AG04449 (cell line): ENCODE measurements around the gene ATP4B.

ENCODE experiments used
- CTCF ChIA-PET: fragments of 350-600 bp; formaldehyde crosslinking; extraction: SDS; loops from one replicate; lab custom pipeline; 2021; ENCODE audit warnings: antibody characterized with exemption; lab: Yijun Ruan, JAX
- POLR2A ChIA-PET: fragments of 400-600, 350-600 bp; formaldehyde crosslinking; extraction: SDS; loops from one replicate; lab custom pipeline; 2020; ENCODE audit warnings: antibody characterized with exemption, inconsistent platforms; lab: Yijun Ruan, JAX
- DNase-seq: peaks from one replicate; pipeline ENCODE4 v3.0.0-alpha.2; 2010; ENCODE audit warnings: low read depth, low spot score
- H3K4me3 ChIP-seq: 2 replicates; pipeline ENCODE4 v1.5.1; 2011; ENCODE audit warnings: low read depth, mild to moderate bottlenecking, control low read depth, low read length
- TF ChIP-seq, protein P1 (sequence below): IDR thresholded peaks from one replicate; pipeline ENCODE4 v1.5.1; 2011; ENCODE audit warnings: mild to moderate bottlenecking, moderate library complexity, low read length, control low read depth, inconsistent platforms; ENCODE audit not compliant: insufficient read depth; ENCODE audit errors: missing control alignments

Gene ATP4B

DNA sequence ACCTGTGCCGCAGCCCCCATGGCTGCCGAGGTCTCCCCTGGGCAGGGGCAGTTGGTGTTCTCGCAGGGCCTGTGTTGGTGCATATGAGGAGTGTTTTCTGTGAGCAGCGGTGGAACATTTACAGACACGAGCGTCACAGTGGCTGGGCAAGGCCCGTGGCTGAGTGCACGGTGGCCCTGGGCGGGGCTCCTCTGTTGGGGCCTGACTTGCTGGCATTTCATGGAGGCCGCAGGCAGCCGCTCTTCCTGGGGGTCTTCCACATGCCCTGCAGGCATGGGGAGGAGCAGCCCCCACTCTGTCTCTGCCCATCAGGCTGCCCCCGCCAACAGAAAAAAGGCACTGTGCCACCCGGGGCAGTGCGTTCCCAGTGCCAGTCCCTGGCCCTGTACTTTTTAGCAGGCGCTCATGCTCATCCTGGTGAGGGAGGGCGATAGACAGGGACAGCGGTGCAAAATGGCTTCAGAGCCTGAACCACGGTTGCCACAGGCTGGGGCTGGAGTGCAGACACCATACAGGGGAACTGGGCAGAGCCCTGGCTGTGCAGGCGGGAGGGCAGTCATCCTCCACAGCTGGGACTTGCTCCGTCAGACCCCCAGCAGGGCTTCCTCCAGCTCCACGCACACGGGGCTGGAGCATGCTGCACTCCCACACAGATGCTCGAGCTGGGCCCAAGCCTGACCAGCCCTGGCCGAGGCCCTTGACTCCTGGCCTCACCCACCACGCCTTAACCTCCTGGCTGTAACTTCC lies 49.9 kb downstream of the ATP4B start:
- no peak overlapping the region for H3K4me3 ChIP-seq
- CTCF ChIA-PET, result no interaction called here
- POLR2A ChIA-PET, result interaction anchor here (0.7 kb wide), 1 partner anchor 18 kb away, joined by 4 read pairs; no protein-coding TSS in a partner anchor
- DNase-seq, result no peak
- TF ChIP-seq, protein P1, sequence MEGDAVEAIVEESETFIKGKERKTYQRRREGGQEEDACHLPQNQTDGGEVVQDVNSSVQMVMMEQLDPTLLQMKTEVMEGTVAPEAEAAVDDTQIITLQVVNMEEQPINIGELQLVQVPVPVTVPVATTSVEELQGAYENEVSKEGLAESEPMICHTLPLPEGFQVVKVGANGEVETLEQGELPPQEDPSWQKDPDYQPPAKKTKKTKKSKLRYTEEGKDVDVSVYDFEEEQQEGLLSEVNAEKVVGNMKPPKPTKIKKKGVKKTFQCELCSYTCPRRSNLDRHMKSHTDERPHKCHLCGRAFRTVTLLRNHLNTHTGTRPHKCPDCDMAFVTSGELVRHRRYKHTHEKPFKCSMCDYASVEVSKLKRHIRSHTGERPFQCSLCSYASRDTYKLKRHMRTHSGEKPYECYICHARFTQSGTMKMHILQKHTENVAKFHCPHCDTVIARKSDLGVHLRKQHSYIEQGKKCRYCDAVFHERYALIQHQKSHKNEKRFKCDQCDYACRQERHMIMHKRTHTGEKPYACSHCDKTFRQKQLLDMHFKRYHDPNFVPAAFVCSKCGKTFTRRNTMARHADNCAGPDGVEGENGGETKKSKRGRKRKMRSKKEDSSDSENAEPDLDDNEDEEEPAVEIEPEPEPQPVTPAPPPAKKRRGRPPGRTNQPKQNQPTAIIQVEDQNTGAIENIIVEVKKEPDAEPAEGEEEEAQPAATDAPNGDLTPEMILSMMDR, result no peak

DNA sequence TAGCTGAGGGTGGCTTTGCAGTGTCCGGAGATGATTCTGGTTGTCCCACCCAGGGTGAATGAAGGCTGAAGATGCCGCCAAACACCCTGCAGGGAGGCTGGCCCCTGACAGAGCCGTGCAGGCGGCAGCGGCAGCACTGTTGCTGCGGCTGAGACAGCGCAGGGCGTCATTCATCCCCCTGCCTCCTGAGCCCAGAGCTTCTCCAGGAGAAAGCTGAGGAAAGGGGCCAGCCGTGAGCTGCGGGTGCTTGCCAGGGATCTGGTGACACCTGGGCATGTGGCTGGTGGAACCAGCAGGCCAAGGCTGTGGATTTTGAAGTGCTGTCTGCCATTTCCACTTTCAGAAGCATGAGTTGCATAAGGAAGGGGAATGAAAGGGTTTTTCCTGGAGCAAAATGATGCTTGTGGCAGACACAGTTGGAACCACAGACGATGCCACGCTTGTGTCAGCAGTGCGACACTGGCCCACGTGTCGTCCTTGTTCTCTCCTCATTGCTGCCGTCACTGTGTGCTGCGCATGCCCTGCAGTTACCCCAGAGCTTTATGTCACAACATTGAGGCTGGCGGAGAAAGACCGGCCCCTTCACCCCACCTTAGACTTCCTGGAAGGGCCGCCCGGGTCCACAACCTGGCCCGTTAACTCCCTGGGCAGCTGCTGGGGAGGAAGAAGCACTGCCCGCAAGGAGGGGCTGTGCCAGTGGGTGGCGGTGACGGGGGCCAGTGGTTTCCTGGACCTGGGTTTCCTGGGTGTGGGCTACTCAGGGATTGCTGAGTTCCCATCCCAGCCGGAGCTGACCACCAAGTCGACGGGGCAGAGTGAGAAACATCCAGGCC lies 50.7 kb downstream of the ATP4B start:
- POLR2A ChIA-PET, result no interaction called here
- TF ChIP-seq, protein P1, result no peak
- CTCF ChIA-PET, result no interaction called here
- DNase-seq, result no peak
- H3K4me3 ChIP-seq, result no peak overlapping the region

DNA sequence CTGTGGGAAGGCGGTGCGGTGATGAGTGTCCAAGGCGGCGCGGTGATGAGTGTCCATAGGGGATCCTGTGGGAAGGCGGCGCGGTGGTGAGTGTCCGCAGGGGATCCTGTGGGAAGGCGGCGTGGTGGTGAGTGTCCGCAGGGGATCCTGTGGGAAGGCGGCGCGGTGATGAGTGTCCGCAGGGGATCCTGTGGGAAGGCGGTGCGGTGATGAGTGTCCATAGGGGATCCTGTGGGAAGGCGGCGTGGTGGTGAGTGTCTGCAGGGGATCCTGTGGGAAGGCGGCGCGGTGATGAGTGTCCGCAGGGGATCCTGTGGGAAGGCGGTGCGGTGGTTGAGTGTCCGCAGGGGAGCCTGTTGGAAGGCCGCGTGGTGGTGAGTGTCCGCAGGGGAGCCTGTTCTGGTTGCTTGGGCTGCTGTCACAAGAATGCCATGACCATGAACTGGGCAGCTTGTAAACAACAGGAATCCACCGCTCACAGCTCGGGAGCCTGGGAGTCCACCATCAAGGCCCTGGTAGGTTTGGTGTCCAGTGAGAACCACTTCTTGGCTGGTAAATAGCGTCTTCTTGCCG lies 52.0 kb downstream of the ATP4B start:
- ChIA-PET POLR2A (no interaction called here), CTCF (no interaction called here)
- no peak for DNase-seq
- TF ChIP-seq, protein P1, result no peak
- H3K4me3 ChIP-seq, result no peak overlapping the region

DNA sequence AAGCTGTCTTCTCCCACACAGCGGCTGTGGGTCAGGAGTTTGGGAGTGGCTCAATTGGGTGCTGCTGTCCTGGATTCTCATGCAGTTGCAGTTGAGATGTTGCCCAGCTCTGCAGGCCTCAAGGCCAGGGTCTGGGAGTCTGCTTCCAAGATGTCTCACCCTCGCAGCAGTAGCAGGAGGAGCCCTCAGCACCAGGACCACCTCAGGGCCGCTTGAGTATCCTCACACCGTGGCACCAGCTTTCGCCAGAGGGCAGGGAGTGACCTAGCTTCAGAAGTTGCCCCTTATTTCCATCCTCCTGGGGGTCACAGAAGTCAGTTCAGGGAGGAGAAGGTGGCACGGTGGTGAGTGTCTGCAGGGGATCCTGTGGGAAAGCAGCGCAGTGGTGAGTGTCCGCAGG lies 52.5 kb downstream of the ATP4B start:
- no peak for DNase-seq
- POLR2A ChIA-PET, result no interaction called here
- CTCF ChIA-PET, result no interaction called here
- TF ChIP-seq, protein P1, result no peak
- H3K4me3 ChIP-seq, result no peak overlapping the region

DNA sequence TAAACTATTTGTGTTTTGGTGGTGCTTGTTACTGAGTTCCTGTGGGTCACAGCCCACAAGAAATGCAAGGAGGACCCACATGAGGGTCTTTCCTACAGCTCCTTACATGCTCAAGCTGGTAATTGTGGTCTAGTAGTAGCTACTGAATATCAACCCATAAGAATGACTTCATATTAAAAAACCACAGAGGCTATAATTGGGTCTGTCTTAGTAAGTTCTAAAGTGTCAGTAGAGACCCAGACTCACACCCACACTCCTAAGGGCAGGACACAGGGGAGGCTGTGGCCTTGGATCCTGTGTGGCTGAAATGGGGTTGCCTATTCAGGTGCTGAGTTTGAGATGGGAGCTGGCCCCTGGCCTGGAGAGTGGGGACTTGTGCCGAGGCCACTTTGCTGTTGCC lies 53.8 kb downstream of the ATP4B start:
- CTCF ChIA-PET, result interaction anchor here (2.0 kb wide), 1 partner anchor 8 kb away, joined by 7 read pairs; no protein-coding TSS in a partner anchor
- DNase-seq, result no peak
- TF ChIP-seq, protein P1, result no peak
- H3K4me3 ChIP-seq, result no peak overlapping the region
- POLR2A ChIA-PET, result no interaction called here
